GM18867 (cell line): ENCODE measurements around the gene RBM10.

Experiments used
- ATAC-seq: cut with Tn5 transposase; IDR thresholded peaks from one replicate; pipeline ENCODE4 v1.9.1; 2021; ENCODE audit warnings: mild to moderate bottlenecking, moderate library complexity; ENCODE audit not compliant: unreplicated experiment

Gene RBM10

DNA sequence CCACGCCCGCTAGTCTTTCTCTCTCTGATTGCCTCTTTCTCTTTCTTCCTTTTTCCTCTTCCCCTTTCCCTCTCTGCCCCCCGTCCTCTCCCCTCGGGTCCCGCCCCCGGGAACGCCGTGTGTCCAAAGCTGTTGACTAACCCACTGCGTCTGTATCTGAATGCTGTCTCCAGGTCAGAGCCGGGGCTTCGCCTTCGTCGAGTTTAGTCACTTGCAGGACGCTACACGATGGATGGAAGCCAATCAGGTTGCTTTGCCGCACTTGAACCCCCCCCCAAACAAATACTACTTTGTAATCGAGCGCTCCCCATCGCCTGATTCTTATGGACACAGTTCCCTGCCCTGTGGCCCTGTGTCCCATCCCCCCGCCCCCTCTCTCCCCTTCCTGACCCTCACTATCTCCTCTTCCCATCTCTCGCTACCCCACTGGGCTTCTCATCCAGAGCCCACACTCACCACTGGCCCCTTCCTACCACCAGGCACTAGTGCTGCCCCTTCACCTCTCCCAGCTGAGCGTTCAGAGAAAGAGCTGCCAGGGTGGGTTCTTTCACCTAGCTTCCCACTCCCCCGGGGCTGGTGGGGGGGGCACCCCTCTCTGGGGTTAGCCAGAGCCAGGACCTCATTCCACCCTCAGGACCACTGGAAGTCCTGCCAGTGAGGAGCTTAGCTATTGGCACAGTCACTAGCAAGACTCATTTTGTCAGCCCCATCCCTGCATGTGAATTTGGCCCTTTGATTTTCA is 30.0 kb downstream of the RBM10 start:
- ATAC-seq = no peak

DNA sequence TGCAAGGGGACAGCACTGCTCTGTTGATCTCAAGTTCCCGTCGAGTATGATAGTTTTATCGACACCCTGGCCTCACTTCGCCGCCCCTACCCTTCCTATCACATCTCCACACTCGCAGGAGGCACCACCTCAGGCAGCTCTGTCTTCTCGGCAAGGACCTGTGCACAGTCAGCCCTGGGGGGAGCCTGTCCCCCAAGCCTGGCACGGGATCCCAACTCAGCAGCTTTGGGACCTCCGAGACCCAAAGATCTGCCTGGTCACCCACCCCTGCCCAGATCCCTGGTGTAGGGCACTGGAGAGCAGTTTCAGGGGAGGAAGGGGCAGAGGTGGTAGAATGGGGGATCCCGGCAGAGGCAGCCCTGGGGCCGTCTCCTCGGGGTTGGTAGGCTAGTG is 30.6 kb downstream of the RBM10 start:
- no peak for ATAC-seq

DNA sequence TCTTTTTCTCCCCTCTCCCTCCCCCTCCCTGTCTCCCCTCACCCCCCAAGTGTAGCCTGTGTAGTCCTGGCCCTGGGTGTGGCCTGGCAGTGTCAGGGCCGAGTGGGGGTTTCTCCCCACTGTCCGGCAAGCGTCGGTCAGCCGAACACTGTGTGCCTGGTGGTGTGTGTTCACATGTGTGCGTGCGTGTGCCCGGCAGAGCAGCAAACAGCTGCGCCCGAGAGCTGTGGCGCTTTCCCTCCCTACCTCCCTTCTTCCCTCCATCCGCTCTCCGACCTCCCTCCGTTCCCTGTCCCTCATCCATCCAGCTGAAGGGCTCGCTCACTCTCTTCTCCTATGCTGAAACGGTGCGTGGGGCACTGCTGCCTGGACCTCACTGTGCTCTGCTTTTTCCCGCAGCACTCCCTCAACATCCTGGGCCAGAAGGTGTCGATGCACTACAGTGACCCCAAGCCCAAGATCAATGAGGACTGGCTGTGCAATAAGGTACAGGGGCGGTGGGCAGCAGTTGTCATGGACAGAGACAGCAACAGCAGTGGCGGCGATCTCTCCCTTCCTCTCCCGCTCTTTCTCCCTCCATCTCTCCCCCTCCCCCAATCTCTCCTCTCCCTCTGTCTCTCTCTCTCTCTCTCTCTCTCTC is 31.2 kb downstream of the RBM10 start:
- ATAC-seq = no peak

DNA sequence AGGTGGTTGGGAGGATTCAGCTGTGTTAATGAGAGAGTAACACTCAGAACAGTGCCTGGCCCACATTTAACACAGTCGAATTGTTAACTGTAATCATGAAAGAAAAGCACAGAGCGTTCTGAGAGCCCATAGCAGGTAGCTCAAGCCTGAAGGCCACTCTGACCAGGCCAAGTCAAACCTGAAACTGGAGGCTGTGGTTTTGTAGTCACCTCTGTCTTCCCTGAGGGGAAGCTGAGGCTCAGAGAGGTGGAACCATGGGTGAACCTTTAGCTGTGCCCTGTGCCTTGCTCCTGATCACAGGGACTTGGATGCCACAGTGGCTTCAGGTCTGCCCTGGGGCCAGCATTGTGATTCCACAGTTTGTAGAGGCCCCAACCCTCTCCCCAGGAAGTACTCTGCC is 32.1 kb downstream of the RBM10 start:
- ATAC-seq = no peak

GRCh38 chrX:47178337-47178736 is 33.3 kb downstream of the RBM10 start:
- ATAC-seq = no peak

DNA sequence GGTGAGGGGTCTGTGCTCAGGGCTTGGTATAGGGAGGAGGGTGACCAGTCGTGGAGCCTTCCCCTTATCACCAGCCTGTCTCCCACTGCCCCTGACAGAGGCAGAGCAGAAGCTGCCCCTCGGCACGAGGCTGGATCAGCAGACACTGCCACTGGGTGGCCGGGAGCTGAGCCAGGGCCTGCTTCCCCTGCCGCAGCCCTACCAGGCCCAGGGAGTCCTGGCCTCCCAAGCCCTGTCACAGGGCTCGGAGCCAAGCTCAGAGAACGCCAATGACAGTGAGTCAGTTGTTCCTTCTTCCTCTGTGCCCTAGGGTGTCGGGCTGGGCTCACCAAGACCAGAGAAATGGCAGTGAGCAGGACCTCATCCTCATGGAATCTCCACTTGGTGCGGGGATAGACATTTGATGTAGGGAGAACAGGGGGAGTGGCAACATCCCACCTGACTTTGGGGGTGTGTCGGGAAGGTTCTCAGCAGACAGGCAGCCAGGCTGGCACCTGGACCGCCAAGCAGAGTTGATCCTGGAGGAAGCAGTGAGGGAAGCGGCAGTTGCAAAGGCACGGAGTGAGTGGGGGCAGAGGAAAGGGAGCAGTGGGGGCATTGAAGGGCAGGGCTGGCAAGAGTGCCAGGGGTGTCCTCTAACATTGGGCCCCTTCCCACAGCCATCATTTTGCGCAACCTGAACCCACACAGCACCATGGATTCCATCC is 34.4 kb downstream of the RBM10 start:
- ATAC-seq = no peak

GRCh38 chrX:47179928-47180255 is 34.9 kb downstream of the RBM10 start:
- no peak for ATAC-seq

GRCh38 chrX:47180346-47180745 is 35.3 kb downstream of the RBM10 start:
- no peak for ATAC-seq

- no peak for ATAC-seq
Measured at GRCh38 chrX:47181301-47181700, 36.3 kb downstream of the RBM10 start.

- ATAC-seq = no peak
Measured at GRCh38 chrX:47182106-47182700, 37.2 kb downstream of the RBM10 start.

DNA sequence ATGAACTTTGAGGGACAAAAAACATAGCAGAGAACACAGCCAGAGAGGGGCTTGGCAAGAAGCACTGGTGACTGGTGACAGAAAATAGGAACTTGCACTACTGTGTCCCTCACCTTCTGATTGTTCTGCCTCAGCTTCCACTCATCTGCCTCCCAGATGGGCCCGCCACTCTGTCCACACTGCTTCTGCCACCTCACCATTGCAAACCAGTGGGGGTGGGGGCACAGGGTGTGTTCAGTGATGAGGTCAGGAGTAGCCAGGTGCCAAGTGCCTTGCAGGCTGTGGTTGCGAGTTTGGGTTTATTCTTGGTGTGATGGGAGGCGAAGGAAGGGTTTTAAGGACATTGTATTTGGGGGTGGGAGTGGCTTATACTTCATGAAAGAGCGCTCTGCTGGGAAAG is 39.5 kb downstream of the RBM10 start:
- ATAC-seq = no peak

- no peak for ATAC-seq
Measured at GRCh38 chrX:47185241-47185640, 40.2 kb downstream of the RBM10 start.

DNA sequence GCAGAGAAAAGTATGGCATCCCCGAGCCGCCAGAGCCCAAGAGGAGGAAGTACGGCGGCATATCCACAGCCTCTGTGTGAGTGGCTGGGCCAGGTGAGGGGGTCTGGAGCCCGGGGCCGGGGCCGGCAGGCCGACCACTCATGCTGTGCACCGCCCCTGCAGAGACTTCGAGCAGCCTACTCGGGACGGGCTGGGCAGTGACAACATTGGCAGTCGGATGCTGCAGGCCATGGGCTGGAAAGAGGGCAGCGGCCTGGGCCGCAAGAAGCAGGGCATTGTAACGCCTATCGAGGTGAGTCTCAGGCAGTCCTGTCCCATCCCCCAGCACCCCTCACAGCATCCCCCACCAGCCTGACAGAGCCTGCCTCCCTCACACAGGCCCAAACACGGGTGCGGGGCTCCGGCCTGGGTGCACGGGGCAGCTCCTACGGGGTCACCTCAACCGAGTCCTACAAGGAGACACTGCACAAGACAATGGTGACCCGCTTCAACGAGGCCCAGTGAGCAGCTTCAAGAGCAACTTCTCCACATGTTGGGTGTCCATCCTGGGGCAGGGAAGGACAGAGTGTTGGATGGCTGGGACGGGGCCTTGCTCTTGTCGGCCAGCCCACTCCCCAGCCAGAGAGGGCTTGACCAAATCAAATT is 41.2 kb downstream of the RBM10 start:
- ATAC-seq = no peak

- no peak for ATAC-seq
Measured at GRCh38 chrX:47187106-47187677, 42.2 kb downstream of the RBM10 start.

GRCh38 chrX:47189906-47190305 is 44.9 kb downstream of the RBM10 start:
- ATAC-seq = no peak

DNA sequence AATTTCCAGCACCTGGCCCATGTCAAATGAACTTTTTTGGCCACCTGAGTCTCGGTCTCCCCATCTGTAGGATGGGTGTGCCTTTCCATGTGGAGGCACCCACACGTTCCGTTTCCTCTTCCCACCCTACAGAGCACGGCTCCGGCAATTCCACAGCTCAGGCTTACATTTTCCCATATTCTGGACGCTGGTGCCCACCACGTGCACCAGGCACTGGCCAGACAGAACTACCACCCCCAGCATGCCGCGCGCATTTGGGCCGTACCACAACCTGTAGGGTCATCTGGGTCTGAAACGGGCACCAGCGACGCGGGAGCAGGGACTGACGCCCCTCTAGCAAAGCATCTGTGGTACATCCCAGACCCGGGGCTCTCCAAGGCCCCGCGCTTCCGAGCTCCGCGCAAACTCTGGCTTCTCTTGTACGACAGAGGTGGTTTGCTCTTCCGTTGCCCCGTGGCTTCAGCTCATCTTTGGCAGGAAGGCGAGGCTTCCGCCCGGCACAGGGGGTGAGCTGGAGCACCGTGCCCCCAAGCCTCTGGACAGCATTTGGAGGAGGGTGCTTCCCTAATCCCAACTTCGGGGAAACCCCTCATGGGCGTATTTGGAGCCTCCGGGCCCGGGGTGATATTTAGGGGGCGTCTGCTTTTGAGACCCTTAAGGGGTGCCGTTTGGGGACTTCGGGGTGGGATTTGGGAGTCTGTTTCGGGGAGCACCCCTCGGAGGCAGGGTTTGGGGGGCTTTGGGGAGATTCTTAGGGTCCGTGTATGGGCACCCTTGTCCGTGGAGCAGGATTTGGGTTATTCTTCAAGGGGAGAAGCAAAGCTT is 45.6 kb downstream of the RBM10 start:
- peak; percentile 46 for ATAC-seq

GRCh38 chrX:47191331-47191730 is 46.3 kb downstream of the RBM10 start:
- ATAC-seq = no peak

DNA sequence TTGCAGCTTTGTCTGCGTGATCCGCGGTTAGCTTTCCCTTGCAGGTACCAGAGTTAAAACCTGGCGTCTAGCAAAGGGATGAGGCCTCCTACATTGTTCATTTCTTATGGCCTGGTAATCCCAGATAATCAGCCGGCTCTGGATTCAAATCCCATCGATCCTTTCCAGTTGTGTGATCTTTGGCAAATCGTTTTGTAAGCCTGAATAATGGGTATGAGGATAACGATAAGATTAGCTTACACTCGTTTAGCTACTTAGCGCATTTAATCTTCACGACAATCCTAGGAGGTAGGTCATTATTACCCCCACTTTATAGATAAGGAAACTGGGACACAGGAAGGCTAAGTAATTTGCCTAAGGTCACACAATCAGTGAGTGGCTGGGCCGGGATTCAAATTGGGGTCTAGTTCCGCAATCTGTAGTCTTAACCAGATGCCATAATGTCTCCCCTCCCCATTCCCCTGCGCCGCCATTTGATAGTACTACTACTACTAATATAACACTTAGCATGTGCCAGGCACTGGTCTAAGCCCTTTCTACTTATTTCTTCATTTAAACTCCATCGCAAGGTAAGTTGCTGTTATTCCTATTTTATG is 46.9 kb downstream of the RBM10 start:
- ATAC-seq = no peak

- ATAC-seq = peak; percentile 87
Measured at GRCh38 chrX:47193475-47194193, 48.6 kb downstream of the RBM10 start, which contains the start of gene UBA1. TSS of gene UBA1 (plus strand) at chrX:47193829. CDS start at chrX:47198803, 4,974 bp downstream.
